KOPT-K1 (cell line): ENCODE results near the gene MRLN.
"Not testable (repeated sequence)": the region's sequence is repeated elsewhere in the genome, so short reads cannot be mapped to it uniquely, and the experiment has no call there.

Source experiments
- H3K27ac ChIP-seq: fragments of 200-600 bp; sonication (generic); 2 replicates; pipeline ENCODE4 v1.5.1; 2016; ENCODE audit warnings: antibody characterized with exemption, mild to moderate bottlenecking, low read depth, low read length; ENCODE audit not compliant: poor library complexity, severe bottlenecking
- H3K36me3 ChIP-seq: fragments of 200-600 bp; sonication (generic); 2 replicates; pipeline ENCODE4 v1.5.1; 2017; ENCODE audit warnings: antibody characterized with exemption, mild to moderate bottlenecking, low read length, moderate library complexity; ENCODE audit not compliant: insufficient read depth
- H3K9me3 ChIP-seq: fragments of 200-600 bp; sonication (generic); 2 replicates; pipeline ENCODE4 v1.5.1; 2017; ENCODE audit warnings: antibody characterized with exemption, low read length, mild to moderate bottlenecking; ENCODE audit not compliant: insufficient read depth, poor library complexity, severe bottlenecking

The MRLN gene

DNA sequence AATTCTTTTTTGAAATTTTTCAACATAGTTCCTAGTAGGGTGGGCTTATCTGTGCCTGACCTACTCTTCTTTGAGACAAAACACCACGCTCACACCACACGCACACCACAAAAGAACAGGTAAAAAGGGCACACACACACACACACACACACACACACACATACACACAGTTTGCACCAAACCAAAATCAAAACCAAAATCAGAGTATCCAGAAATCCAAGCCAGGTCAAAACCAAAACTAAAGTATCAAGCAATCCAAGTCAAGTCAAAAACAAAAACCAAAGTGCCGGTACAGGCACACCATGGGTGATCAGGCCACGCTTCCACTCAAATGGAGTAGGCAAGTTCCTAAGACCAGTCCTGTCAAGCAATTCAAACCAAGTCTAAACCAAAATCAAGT lies 20.4 kb downstream of the MRLN start:
- not testable (repeated sequence) for H3K27ac ChIP-seq, H3K9me3 ChIP-seq, H3K36me3 ChIP-seq

DNA sequence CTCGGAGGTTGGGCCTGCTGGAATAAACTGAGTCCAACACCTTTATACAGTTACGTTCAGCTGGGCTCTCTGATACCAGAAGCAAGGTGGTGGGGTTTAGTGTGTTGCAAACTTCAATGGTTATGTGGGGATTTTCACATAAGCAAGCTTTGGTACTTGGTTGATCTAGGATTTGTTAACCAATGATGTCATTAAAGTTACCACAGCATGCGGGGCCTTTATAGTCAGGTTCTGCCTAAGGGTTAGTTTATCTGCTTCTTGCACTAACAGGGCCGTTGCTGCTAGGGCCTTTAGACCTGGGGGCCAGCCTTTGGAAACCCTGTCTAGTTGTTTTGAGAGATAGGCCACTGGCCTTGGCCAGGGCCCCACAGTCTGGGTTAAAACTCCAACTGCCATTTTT lies 24.1 kb downstream of the MRLN start:
- H3K27ac ChIP-seq, H3K9me3 ChIP-seq: not testable (repeated sequence)

DNA sequence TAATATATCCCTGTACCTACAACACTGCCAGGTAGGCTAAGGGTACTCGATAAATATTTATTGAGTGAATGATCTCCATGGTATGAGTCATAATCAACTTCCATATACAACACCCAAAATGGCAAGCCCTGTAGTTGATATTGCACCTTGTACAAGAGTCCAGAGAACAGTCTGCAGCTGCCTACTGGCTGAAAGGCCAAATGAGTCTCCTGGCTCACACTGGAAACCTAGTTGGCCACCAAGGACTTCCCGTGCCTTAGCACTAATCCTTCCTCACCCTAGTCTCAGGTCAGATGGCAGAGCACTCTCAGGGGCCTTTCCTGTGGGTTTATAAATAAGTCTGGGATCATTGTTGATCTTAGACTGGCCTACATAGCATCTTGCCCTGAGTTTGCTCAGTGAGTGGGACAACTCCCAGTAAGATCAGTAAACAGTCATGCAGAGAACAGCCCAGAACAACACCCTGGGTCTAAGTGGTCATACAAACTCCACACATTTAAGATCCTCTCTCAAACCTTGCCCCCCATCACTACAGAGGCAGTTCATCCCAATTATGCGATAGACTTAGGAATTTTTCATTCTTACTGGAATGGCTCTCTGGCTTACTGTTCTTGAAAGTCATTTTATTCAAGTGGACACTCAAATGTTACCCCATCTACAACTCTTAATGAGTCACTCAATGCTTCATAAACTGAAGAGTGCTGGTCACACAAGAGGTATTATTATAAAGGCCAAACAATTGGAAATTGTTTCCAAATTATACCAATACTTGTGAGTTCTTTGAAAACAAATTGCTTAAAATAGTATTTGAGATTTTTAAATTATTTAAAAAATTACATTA lies 28.9 kb downstream of the MRLN start:
- Histone ChIP-seq H3K36me3 (no peaks in the 10 kb centered on the region), H3K27ac (no peak overlapping the region), H3K9me3 (no peaks in the 10 kb centered on the region)

More for the DNA sequence above, 24.1 kb downstream of the MRLN start:
- not testable (repeated sequence) for H3K36me3 ChIP-seq

DNA sequence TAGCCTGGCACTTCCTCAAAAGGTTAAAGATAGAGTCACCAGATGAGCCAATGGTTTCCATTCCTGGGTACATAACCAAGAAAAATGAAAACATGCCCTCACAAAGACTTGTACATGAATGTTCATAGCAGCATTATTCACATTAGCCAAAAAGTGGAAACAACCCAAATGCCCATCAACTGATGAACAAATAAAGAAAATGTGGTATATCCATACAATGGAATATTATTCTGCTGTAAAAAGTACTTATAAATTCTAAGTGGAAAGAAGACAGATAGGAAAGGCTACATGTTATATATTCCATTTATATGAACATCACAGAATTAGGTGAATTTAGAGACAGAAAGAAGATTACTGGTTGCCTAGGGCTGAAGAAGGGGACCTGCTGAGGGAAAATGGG lies 32.9 kb downstream of the MRLN start:
- Histone ChIP-seq H3K36me3 (no peaks in the 10 kb centered on the region), H3K27ac (no peak overlapping the region)

DNA sequence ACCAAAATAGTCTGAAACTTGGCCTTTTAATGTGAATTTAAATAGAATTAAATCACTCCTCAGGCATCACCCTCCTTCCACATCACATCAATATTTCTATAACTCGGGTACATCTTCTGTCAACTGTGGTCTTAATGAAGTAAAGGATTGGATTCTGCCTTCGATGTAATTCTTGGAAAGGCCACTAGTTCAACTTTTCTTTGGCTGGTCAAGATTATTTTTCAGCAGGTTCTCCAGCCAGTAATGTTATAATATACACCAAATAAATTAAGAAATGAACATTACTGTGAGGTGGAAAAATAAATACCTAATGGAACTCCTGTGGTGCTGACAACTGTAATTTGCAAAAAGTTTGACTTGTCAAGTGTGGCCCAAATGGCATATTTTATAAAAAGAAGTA lies 33.9 kb downstream of the MRLN start:
- H3K27ac ChIP-seq = no peak overlapping the region
- no peaks in the 10 kb centered on the region for H3K9me3 ChIP-seq
- H3K36me3 ChIP-seq = no peaks in the 10 kb centered on the region

More for the DNA sequence above, 32.9 kb downstream of the MRLN start:
- no peaks in the 10 kb centered on the region for H3K9me3 ChIP-seq

DNA sequence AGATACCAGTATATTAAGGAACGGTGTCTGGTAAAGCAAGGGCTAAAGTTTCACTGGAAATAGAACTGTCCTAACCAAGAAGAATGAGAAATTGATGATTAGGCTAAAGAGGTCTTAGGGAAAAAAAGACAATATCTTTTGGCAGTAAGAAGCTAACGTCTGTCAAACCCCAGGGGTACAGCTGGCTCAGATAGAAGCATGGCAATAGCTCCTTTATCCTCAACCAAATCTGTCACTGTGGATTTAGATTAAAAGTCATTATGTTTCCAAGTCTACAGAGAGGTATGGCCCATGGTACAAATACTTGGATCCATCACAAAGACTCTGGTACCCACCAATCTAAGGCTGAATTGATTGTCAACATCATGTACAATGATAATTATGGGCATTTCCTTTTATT lies 35.0 kb downstream of the MRLN start:
- Histone ChIP-seq H3K27ac (no peak overlapping the region), H3K36me3 (no peaks in the 10 kb centered on the region), H3K9me3 (no peaks in the 10 kb centered on the region)

DNA sequence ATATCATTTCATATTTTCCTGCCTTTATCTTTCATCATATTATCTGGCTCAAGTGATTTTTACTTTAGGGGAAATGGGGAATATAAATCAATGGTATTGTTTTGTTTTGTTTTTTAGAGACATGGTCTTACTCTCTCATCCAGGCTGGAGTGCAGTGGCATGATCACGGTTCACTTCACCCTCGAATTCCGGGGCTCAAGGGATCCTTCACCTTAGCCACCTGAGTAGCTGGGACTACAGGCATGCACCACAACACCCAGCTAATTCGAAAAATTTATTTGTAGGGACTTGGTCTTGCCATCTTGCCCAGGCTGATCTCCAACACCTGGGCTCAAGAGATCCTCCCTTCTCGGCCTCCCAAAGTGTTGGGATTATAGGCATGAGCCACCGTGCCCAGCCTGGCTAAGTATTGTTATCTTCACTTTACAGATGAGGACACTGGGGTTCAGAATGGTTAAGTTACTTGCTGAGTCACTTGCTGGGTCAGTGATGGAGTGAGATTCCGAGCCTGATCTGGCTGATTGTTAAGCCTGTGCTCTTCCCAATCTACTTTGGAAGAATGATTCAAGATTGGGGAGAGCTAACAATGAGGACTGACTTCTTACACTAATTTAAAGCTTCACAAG lies 39.9 kb downstream of the MRLN start:
- no peaks in the 10 kb centered on the region for H3K9me3 ChIP-seq
- H3K27ac ChIP-seq = no peak overlapping the region

DNA sequence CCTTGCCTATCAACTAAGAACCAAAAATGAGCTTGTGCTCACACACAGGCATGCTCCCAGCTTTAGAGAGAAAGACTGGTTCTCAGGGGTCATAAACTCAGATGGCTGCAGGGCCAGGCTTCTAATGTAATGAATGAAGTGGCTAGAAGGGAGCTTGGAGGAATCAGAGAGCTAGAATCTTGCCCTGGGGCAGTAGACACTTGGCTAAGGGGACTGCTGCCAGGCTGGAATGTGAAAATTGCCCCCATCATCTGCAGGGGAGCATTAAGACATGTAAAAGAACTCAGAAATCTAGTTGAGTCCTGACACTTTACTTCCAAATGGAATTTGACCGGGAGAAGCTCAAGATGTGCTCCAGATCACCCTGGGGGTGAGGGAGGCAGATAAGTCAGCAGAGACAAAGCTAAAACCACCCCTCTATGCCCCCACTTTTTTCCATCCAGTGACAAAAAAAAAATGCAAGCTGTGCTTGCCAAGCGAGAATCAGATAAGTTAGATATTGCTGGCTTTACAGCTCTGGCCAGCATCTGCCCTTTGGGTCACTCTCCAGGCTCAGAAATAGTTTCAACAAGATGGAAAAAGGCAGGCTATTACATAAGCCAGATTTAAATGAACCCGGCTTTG lies 41.3 kb downstream of the MRLN start:
- H3K9me3 ChIP-seq = no peaks in the 10 kb centered on the region
- H3K36me3 ChIP-seq = no peaks in the 10 kb centered on the region
- H3K27ac ChIP-seq = no peak overlapping the region

More for the DNA sequence above, 39.9 kb downstream of the MRLN start:
- H3K36me3 ChIP-seq = no peaks in the 10 kb centered on the region

DNA sequence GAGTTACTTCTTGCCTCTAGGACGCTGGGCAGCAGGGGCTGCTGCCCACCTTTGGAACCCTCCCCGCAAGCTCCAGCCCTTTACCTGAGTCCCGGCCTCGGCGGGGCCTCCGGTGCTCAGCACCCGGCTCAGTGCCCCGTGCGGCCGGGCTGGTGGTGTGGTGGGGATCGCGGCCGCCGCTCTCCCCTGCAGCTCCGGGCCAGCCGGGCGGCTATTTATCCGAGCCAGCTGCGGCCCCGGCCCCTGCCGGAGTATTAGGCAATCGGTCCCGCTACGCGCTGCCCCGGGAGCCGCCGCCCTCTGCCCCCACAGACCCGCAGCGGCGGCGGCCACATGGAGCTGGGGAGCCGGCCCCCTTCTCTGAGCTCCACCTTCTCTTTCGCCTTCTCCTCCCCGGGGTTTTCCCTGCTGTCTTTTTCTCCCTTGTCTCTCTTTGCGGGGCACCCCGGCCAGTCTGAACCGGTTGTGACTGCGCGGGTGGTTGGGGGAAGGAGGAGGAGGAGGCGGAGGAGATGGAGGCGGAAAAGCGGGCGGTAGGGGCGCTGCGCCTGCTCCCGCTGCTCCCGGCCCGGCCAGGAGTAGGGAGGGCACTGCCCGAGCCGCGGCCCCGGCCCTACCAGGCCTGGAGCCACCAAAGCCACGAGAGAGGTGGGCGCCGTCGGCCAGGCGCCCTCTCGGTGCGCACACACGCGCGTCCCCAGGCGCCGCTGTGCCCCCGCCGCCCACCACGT lies 43.7 kb downstream of the MRLN start, which contains the start of gene SLC16A9:
Gene SLC16A9, minus strand, starts transcription at position 456 of the 731 bp plus-strand sequence. CDS start 25,559 bp downstream, outside the sequence.
- H3K27ac ChIP-seq = no peak within 1 kb of the TSS
- H3K9me3 ChIP-seq = no peaks in the 10 kb centered on the region
- no peaks in the 10 kb centered on the region for H3K36me3 ChIP-seq

DNA sequence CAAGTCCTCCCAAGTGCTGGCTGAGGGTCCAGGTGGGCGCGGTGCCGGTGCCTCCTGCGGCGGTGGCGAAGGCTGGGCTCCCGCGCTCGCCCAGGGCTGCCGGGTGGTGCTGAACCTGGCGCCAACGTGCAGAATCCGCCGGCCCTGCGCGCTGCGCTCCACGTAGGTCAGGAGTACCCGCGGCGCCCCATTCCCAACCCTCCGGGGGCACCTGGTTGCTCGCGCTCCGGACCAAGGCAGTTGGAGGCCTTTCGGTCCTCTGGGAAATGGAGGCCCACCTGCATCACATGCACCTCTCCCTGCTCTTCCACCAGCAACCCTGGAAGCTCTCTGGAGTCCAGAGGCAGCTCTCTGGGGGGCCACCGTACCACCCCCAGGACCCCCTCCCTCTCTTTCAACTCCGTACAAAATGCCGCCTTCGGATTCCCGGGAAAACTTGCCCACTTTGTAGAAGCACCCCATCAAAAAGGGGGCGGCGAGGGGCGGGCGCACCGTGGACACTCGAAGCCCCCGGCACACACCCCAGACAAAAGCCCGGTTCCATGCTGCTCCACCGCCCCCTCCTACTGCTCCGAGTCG lies 44.4 kb downstream of the MRLN start:
- Histone ChIP-seq H3K9me3 (no peaks in the 10 kb centered on the region), H3K36me3 (no peaks in the 10 kb centered on the region), H3K27ac (no peak overlapping the region)

DNA sequence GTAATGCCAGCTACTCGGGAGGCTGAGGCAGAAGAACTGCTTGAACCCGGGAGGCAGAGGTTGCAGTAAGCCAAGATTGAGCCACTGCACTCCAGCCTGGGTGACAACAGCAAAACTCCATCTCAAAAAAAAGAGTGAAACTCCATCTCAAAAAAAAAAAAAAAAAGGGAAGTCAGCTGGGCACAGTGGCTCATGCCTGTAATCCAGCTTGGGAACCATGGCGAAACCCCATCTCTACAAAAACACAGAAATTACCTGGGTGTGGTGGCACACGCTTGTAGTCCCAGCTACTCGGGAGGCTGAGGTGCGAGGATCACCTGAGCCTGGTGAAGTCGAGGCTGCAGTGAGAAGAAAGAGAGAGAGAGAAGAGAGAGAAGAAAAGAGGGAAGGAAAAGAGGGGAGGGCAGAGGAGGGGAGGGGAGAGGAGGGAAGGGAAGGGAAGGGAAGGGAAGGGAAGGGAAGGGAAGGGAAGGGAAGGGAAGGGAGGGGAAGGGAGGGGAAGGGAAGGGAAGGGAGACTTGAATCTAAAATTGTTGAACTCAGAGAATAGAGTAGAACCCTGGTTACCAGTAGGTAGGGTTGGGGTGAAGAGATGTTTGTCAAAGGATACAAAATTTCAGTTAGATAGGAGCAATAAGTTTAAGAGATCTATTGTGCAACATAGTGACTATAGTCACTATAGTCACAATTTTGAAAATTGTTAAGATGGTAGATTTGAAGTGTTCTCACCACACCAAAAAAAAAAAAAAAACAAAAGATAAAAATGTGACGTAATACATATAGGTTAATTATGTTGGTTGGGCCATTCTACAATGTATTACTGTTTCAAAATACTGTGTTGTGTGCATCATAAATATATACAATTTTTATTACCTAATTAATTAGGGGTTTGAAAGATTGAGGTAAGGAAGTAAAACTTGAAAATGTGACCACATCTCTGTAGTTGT lies 46.1 kb downstream of the MRLN start:
- H3K27ac ChIP-seq = no peak overlapping the region
- no peaks in the 10 kb centered on the region for H3K36me3 ChIP-seq
- H3K9me3 ChIP-seq = no peaks in the 10 kb centered on the region

DNA sequence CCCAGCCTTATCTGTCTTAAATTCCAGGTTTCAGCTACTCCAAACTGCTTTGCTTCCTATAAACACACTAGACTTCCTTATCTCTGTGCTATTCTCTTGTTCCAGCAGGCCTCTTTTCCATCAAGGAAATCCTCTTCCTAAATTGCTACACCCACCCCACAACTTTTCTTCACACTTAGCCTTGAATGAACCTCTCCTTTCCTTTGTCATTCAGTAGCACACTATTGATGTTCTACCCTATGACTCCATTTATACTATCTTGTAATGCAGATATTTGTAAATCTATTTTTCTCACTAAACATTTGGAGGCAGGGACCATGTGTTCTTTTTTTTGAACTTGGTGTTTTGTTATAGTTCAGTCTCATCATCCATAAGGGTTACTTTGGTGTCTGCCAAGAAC lies 47.3 kb downstream of the MRLN start:
- Histone ChIP-seq H3K36me3 (no peaks in the 10 kb centered on the region), H3K27ac (no peak overlapping the region), H3K9me3 (no peaks in the 10 kb centered on the region)

DNA sequence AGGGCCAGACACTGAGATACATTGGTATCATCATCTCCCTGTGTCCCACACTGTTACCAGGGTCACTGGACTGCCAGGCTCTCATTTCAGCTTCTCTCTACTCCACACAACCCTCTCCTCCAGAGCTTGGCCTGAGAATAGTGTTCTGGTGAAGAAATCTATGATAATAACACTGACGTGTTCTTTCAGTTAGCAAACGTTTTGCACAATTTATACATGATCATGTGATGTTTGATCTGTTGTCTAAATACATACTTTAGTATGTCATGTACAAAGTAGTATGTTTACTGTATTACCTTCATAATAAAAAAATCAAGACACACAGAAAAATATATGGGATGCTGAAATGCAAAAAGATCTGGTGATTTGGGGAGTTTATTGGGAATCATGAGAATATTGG lies 48.6 kb downstream of the MRLN start:
- Histone ChIP-seq H3K27ac (no peak overlapping the region), H3K36me3 (no peaks in the 10 kb centered on the region), H3K9me3 (no peaks in the 10 kb centered on the region)

DNA sequence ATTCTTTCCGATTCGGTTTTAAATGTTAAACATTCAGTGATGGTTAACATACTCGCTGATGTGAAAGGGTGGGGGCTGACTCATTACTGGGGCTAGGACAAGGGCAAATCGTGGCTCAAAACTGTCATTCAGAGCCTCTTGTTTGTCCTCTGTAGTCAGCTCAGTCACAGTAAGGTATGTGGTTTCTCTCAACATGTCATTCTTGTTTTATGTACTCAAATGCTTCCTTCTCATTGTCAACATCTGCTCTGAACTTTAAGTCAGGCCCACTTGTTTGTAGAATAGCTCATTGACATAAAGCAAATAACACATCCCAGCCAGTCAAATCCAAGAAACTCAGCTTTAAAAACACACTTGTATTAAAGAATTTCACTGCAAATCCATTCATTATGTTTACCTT lies 50.9 kb downstream of the MRLN start:
- no peaks in the 10 kb centered on the region for H3K9me3 ChIP-seq
- no peak overlapping the region for H3K27ac ChIP-seq
- no peaks in the 10 kb centered on the region for H3K36me3 ChIP-seq
